ENCODE measurements around the gene TTC23.

- TF ChIP-seq CTCF (IDR thresholded peaks at IDR 0.05; ENCODE audit: insufficient read depth, low read length): no peak
- no peak for TF ChIP-seq POLR2AphosphoS5 (IDR thresholded peaks at IDR 0.05; ENCODE audit: low read depth)
- no peak for TF ChIP-seq GABPA (IDR thresholded peaks at IDR 0.05; ENCODE audit: low read depth)
- TF ChIP-seq REST (IDR thresholded peaks at IDR 0.05; ENCODE audit: insufficient replicate concordance, low read depth): no peak
- TF ChIP-seq SPI1 (IDR thresholded peaks at IDR 0.05; ENCODE audit: borderline replicate concordance, low read depth): no peak
These were observed 69.1 kb downstream of the TTC23 start for GRCh38 chr15:99180086-99180963.
